HG03108 (cell line): ENCODE data around the gene ZNF559.

Experiments used
- ATAC-seq: cut with Tn5 transposase; IDR thresholded peaks from one replicate; pipeline ENCODE4 v1.9.1; 2021; ENCODE audit warnings: moderate library complexity; ENCODE audit not compliant: unreplicated experiment

The ZNF559 gene

GRCh38 chr19:9352505-9352904 is 28.5 kb downstream of the ZNF559 start:
- ATAC-seq: no peak

DNA sequence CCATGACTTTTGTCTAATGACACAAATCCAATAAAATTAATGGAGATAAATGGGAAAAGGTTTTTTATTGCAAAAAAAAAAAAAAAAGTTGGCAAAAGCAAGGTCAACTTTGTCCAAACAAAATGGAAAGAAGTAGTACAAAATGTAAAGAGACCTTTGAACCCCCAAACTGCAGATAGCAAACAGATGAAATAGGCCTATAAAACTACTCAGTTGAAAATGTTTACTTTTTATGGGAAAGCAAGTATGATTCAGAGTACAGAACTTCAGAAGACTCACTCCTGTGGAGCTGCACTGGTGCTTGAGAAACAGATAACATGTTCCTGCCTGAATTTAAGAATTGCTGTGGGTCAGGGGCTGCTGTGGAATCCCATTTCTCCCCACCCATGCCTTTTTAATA is 29.0 kb downstream of the ZNF559 start:
- no peak for ATAC-seq

GRCh38 chr19:9354651-9355050 is 30.7 kb downstream of the ZNF559 start:
- ATAC-seq: no peak

GRCh38 chr19:9362905-9363304 is 38.9 kb downstream of the ZNF559 start, which contains the start of gene ZNF177:
TSS of gene ZNF177 (plus strand) at chr19:9363013. CDS start at chr19:9378312, 15,299 bp downstream.
- ATAC-seq: no peak

GRCh38 chr19:9370738-9371619 is 47.0 kb downstream of the ZNF559 start:
- ATAC-seq: no peak

- ATAC-seq: no peak
Measured at GRCh38 chr19:9381361-9381785, 57.4 kb downstream of the ZNF559 start.
